Tibial artery (tissue), 4 donors: Measurements from ENCODE around the gene HAUS1.

Experiments
- DNase-seq, 2 donors: peaks; one replicate each; pipeline ENCODE4 v3.0.0-alpha.2; 2019
- H3K27ac ChIP-seq, 2 donors: fragments of 200-600 bp; sonication (generic) in 1 of 2; 1 replicate in 1 of 2; 2 replicates in 1 of 2; pipeline ENCODE4 v1.5.1; 2018 to 2019; ENCODE audit warnings: mild to moderate bottlenecking in 1 of 2
- H3K27me3 ChIP-seq, 2 donors: fragments of 200-600 bp; sonication (generic) in 1 of 2; one replicate each; pipeline versions ENCODE4 v1.5.1 to v1.6.0; 2016 to 2019
- H3K36me3 ChIP-seq, 3 donors: fragments of 200-600 bp; sonication (generic) in 2 of 3; one replicate each; pipeline ENCODE4 v1.5.1; 2016 to 2019; ENCODE audit warnings: mild to moderate bottlenecking in 2 of 3
- H3K4me1 ChIP-seq, 4 donors: fragments of 200-600 bp; sonication (generic) in 2 of 4; 1 replicate in 3 of 4; 2 replicates in 1 of 4; pipeline ENCODE4 v1.5.1; 2016 to 2019
- H3K4me3 ChIP-seq, 2 donors: fragments of 200-600 bp; sonication (generic) in 1 of 2; 1 replicate in 1 of 2; 2 replicates in 1 of 2; pipeline ENCODE4 v1.5.1; 2018 to 2019; ENCODE audit warnings: mild to moderate bottlenecking in 2 of 2
- H3K9me3 ChIP-seq, 3 donors: fragments of 200-600 bp; sonication (generic) in 1 of 3; one replicate each; pipeline ENCODE4 v1.5.1; 2016 to 2019
- intact Hi-C: fragments of 100-400 bp; cut with DNase I; formaldehyde crosslinking; loops from one replicate; pipeline ENCODE4 v1.15.0; 2023; ENCODE audit warnings: low total_unique reads
- TF ChIP-seq, protein P1 (sequence below), 2 experiments: fragments of 200-600 bp in 1 of 2; fragments of 450-650 bp in 1 of 2; IDR thresholded peaks; one replicate each; pipeline ENCODE4 v1.5.1; 2017 to 2019; ENCODE audit warnings: antibody characterized with exemption in 2 of 2, mild to moderate bottlenecking in 1 of 2, moderate library complexity in 1 of 2

Gene HAUS1

GRCh38 chr18:46096651-46097300 lies 7.4 kb upstream of the HAUS1 start:
- DNase-seq, result no peak
- intact Hi-C loops, result no loop called here
- Histone ChIP-seq H3K9me3 (no peaks in the 10 kb centered on the region), H3K36me3 (peaks cover 17 to 29% (median 22%) of the 10 kb centered on the region in 3 donors), H3K27me3 (no peaks in the 10 kb centered on the region), H3K4me3 (peak overlapping the region; percentile 80 to 93), H3K4me1 (peaks cover 0 to 52% (median 19%) of the 10 kb centered on the region in 4 donors), H3K27ac (peak overlapping the region; percentile 81 to 88)
- TF ChIP-seq, protein P1, sequence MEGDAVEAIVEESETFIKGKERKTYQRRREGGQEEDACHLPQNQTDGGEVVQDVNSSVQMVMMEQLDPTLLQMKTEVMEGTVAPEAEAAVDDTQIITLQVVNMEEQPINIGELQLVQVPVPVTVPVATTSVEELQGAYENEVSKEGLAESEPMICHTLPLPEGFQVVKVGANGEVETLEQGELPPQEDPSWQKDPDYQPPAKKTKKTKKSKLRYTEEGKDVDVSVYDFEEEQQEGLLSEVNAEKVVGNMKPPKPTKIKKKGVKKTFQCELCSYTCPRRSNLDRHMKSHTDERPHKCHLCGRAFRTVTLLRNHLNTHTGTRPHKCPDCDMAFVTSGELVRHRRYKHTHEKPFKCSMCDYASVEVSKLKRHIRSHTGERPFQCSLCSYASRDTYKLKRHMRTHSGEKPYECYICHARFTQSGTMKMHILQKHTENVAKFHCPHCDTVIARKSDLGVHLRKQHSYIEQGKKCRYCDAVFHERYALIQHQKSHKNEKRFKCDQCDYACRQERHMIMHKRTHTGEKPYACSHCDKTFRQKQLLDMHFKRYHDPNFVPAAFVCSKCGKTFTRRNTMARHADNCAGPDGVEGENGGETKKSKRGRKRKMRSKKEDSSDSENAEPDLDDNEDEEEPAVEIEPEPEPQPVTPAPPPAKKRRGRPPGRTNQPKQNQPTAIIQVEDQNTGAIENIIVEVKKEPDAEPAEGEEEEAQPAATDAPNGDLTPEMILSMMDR (IDR thresholded peaks at IDR 0.05), result no peak

GRCh38 chr18:46097431-46097800 lies 6.8 kb upstream of the HAUS1 start:
- intact Hi-C loops, result no loop called here
- Histone ChIP-seq H3K9me3 (no peaks in the 10 kb centered on the region), H3K36me3 (peaks cover 15 to 22% (median 17%) of the 10 kb centered on the region in 3 donors), H3K4me3 (peak overlapping the region; percentile 80 to 93), H3K27me3 (no peaks in the 10 kb centered on the region), H3K4me1 (peaks cover 0 to 50% (median 19%) of the 10 kb centered on the region in 4 donors), H3K27ac (peak overlapping the region; percentile 81 to 88)
- TF ChIP-seq, protein P1 (IDR thresholded peaks at IDR 0.05), result no peak
- no peak for DNase-seq

- Histone ChIP-seq H3K36me3 (peaks cover 9 to 16% (median 13%) of the 10 kb centered on the region in 3 donors), H3K27ac (peak within 1 kb of the TSS; percentile 81 to 88), H3K4me1 (peaks cover 0 to 46% (median 19%) of the 10 kb centered on the region in 4 donors), H3K4me3 (peak within 1 kb of the TSS; percentile 80 to 93), H3K9me3 (no peaks in the 10 kb centered on the region), H3K27me3 (no peaks in the 10 kb centered on the region)
- intact Hi-C loops, result no loop called here
- TF ChIP-seq, protein P1 (IDR thresholded peaks at IDR 0.05), result no peak
- peak; percentile 88 to 94 for DNase-seq
Measured at GRCh38 chr18:46097801-46098615, 6.2 kb upstream of the HAUS1 start, which contains the start of gene ATP5F1A. Gene ATP5F1A, minus strand, starts transcription at chr18:46098296. Its CDS starts 65 bp downstream, at chr18:46098231.

- DNase-seq, result no peak
- H3K27ac ChIP-seq, result peak overlapping the region; percentile 81 to 88
- intact Hi-C loops, result no loop called here
Measured at GRCh38 chr18:46098616-46098933, 5.6 kb upstream of the HAUS1 start.

GRCh38 chr18:46099463-46099862 lies 4.7 kb upstream of the HAUS1 start:
- intact Hi-C loops, result no loop called here

More at GRCh38 chr18:46098616-46098933, 5.6 kb upstream of the HAUS1 start:
- Histone ChIP-seq H3K9me3 (no peaks in the 10 kb centered on the region), H3K27me3 (no peaks in the 10 kb centered on the region), H3K4me1 (peaks cover 0 to 41% (median 19%) of the 10 kb centered on the region in 4 donors), H3K4me3 (peak overlapping the region; percentile 80 to 93), H3K36me3 (peaks cover 4 to 11% (median 7%) of the 10 kb centered on the region in 3 donors)
- TF ChIP-seq, protein P1 (IDR thresholded peaks at IDR 0.05), result no peak

More at GRCh38 chr18:46099463-46099862, 4.7 kb upstream of the HAUS1 start:
- H3K36me3 ChIP-seq, result peaks cover 0 to 2% (median under 1%) of the 10 kb centered on the region in 3 donors
- no peak for DNase-seq
- TF ChIP-seq, protein P1 (IDR thresholded peaks at IDR 0.05), result no peak
- H3K9me3 ChIP-seq, result no peaks in the 10 kb centered on the region
- H3K27me3 ChIP-seq, result no peaks in the 10 kb centered on the region
- no peak overlapping the region for H3K4me3 ChIP-seq
- peaks cover 0 to 37% (median 19%) of the 10 kb centered on the region in 4 donors for H3K4me1 ChIP-seq
- H3K27ac ChIP-seq, result no peak overlapping the region
